Immature natural killer cell (primary cell): ENCODE measurements around the gene FRMD4B. TPM values are rescaled to one million over a fixed set of nuclear protein-coding genes. Genes with fewer than 3 reads are reported as not detected.

Experiments
- DNase-seq, 3 donors: peaks; one replicate each; pipeline ENCODE4 v3.0.0; 2022; ENCODE audit warnings: mixed read lengths in 1 of 3
- H3K27ac Mint-ChIP-seq, 6 donors: one replicate each; pipeline ENCODE4 v1.8.0; 2020; ENCODE audit warnings: mixed read lengths in 6 of 6, mild to moderate bottlenecking in 5 of 6, inconsistent platforms in 4 of 6, moderate library complexity in 3 of 6
- H3K27me3 Mint-ChIP-seq, 3 donors: one replicate each; pipeline ENCODE4 v1.8.0; 2020 to 2021; ENCODE audit warnings: low read depth in 3 of 3, mild to moderate bottlenecking in 3 of 3, mixed read lengths in 3 of 3, moderate library complexity in 3 of 3, inconsistent platforms in 1 of 3
- H3K36me3 Mint-ChIP-seq, 3 donors: one replicate each; pipeline ENCODE4 v1.8.0; 2020; ENCODE audit warnings: mixed read lengths in 3 of 3, inconsistent platforms in 2 of 3, mild to moderate bottlenecking in 2 of 3
- H3K4me1 Mint-ChIP-seq, 2 donors: one replicate each; pipeline ENCODE4 v1.8.0; 2020; ENCODE audit warnings: inconsistent platforms in 2 of 2, mild to moderate bottlenecking in 2 of 2, mixed read lengths in 2 of 2, moderate library complexity in 1 of 2
- H3K4me3 Mint-ChIP-seq, 5 donors: one replicate each; pipeline ENCODE4 v1.8.0; 2020; ENCODE audit warnings: mild to moderate bottlenecking in 5 of 5, mixed read lengths in 5 of 5, inconsistent platforms in 3 of 5, moderate library complexity in 3 of 5
- H3K9me3 Mint-ChIP-seq, 6 donors: one replicate each; pipeline ENCODE4 v1.8.0; 2020; ENCODE audit warnings: mild to moderate bottlenecking in 6 of 6, mixed read lengths in 6 of 6, inconsistent platforms in 4 of 6, moderate library complexity in 3 of 6
- polyA plus RNA-seq, 3 donors: library from polyadenylated mRNA; unstranded; fragments of 300-500 nt; fragmentation: Illumina TruSeq; gene quantifications; one replicate each; pipeline ENCODE4 v1.2.3, GENCODE V29; 2021

The FRMD4B gene
- polyA plus RNA-seq, 3 donors from 2014 or later, result 1.3 to 16.1 (median 5.4) TPM

DNA sequence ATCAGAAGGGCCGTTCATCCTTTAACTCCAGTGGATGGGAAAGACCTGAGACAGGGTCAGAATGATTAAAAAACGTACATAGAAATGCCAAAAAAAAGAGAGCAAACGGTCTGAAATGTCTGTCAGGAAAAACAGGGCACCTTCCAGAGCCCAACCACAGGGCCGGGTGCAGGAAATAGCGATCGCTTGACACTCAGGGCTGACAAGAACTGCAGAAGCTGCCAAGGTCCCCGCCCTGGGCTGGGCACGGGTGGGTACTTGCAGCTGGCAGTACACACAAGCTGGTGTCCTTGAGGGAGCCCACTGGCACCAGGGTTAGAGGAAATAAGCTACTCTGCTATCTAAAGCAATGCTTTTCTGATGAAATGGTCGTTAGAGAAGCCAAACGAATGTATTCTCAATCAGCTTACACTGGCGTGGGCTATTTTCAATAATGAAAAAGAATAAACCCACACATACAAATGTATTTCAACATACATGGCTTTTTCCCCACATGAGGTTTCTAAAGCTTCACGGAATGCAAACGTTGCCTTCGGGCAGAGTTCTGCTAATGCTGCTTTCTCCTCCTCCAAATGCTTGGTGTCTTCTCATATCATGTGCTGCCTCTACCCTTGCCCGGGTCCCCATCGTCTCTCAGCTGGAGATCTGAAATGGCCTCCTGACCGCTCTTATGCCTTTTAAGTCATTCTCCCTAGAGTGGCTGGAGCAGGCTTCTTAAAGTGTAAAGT, 15.6 kb downstream of the FRMD4B start:
- peak overlapping the region; percentile 55 to 88 (median 83) for H3K4me3 Mint-ChIP-seq
- H3K27ac Mint-ChIP-seq, result peak overlapping the region; percentile 73 to 94 (median 89)
- DNase-seq, result peak; percentile 40 to 56 (median 49)
- peaks cover 0 to 8% (median 4%) of the 10 kb centered on the region in 3 donors for H3K36me3 Mint-ChIP-seq
- peaks cover 0 to 4% (median 2%) of the 10 kb centered on the region in 3 donors for H3K27me3 Mint-ChIP-seq
- peaks cover 53 to 63% of the 10 kb centered on the region in 2 donors for H3K4me1 Mint-ChIP-seq
- H3K9me3 Mint-ChIP-seq, result no peaks in the 10 kb centered on the region

DNA sequence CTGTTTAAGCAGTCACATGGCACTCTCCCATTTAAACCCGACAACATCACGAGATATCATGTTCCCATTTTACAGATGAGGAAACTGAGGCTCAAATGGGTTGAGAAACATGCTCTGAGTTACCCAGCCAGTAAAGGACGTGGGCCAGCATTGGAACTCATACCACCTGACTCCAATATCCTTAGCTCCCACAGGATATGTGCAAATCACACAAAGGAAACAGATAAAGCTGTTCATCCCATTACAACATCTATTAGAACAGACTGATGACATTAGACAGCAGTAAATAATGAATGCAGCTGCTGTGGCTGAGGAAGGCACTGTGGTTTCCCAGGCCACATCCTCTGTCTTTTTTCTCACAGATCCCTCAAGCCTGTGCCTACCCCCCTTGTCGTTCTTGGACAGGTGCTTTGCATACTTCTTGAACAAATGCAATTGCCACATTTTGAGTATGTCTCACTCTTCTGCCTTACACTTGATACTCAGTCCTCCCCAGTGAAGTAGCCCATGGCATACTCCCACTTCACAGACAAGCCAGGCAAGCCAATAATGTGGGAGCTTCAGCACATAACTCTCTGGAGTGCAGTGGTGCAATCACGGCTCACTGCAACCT, 17.7 kb downstream of the FRMD4B start:
- Mint-ChIP-seq H3K4me3 (peak overlapping the region; percentile 76 to 85 (median 77)), H3K27me3 (peaks cover 0 to 4% (median 2%) of the 10 kb centered on the region in 3 donors), H3K36me3 (peaks cover 0 to 5% (median 4%) of the 10 kb centered on the region in 3 donors), H3K27ac (peak overlapping the region; percentile 50 to 90 (median 74)), H3K4me1 (peaks cover 60 to 79% of the 10 kb centered on the region in 2 donors), H3K9me3 (no peaks in the 10 kb centered on the region)
- peak; percentile 64 to 69 (median 68) for DNase-seq

DNA sequence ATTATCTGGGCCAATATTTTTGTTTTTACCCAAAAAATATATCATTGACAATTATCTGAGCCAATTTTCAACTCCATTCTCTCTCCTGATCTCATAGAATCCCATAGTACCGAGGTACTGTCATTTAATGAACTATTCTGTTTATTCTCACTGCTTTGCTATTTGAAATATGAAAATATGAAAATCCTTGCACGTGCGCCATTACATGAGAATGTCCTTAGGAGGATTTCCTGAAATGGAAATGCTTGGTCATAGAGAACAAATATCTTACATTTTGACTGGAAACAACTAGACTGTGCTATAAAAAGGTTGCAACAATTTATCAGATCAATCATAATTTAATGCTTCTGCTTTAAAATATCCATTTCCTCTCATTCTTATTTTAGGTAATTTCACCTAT, 18.3 kb downstream of the FRMD4B start:
- H3K9me3 Mint-ChIP-seq, result no peaks in the 10 kb centered on the region
- peaks cover 0 to 4% (median 1%) of the 10 kb centered on the region in 3 donors for H3K27me3 Mint-ChIP-seq
- peak overlapping the region; percentile 76 to 85 (median 77) for H3K4me3 Mint-ChIP-seq
- peak overlapping the region in 5 of 6 donors; percentile 55 to 90 (median 75) for H3K27ac Mint-ChIP-seq
- DNase-seq, result no peak
- peaks cover 60 to 73% of the 10 kb centered on the region in 2 donors for H3K4me1 Mint-ChIP-seq
- peaks cover 0 to 5% (median 4%) of the 10 kb centered on the region in 3 donors for H3K36me3 Mint-ChIP-seq

DNA sequence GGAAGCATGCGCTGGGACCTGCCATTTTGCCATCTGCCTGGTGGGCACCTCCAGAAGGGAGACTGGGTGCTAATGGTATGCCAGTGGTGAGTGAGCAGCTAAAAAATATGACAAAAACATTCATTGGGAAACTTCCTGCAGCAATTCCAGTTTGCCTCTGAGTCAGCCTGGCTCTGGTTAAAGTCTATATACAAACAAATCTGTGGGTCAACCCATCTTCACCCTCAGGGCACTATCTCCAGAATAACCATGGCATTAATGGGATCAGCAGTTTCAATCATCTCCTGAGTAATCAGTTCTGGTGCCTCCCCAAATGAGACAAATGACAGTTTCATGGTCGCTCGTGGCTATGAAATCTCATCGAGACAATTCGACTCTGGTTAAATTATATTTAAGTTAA, 21.5 kb downstream of the FRMD4B start:
- DNase-seq, result no peak
- peaks cover 35 to 44% of the 10 kb centered on the region in 2 donors for H3K4me1 Mint-ChIP-seq
- H3K9me3 Mint-ChIP-seq, result no peaks in the 10 kb centered on the region
- H3K27ac Mint-ChIP-seq, result no peak overlapping the region
- H3K36me3 Mint-ChIP-seq, result peaks cover 0 to 4% (median 0%) of the 10 kb centered on the region in 3 donors
- peaks cover 0 to 4% (median 1%) of the 10 kb centered on the region in 3 donors for H3K27me3 Mint-ChIP-seq
- H3K4me3 Mint-ChIP-seq, result no peak overlapping the region

DNA sequence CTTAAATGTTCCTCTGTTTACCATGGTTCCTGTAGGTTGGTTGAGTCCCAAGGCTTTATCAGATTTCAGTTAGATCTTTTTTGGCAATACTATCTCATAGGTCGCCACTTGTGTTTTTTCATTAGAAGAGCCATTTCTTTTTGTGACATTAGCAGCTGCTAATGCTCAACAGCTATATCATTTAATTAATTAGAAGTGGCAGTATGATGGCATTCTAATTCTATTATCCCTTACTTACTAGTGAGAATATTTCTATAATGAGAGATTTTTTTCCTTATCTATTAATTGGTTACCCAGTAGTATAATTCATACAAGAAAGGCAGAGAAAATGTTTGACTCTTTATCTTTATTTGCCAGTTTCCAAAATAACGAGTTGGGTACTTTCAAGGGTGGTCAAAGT, 25.2 kb downstream of the FRMD4B start:
- peaks cover 0 to 3% (median 0%) of the 10 kb centered on the region in 6 donors for H3K9me3 Mint-ChIP-seq
- H3K27ac Mint-ChIP-seq, result no peak overlapping the region

DNA sequence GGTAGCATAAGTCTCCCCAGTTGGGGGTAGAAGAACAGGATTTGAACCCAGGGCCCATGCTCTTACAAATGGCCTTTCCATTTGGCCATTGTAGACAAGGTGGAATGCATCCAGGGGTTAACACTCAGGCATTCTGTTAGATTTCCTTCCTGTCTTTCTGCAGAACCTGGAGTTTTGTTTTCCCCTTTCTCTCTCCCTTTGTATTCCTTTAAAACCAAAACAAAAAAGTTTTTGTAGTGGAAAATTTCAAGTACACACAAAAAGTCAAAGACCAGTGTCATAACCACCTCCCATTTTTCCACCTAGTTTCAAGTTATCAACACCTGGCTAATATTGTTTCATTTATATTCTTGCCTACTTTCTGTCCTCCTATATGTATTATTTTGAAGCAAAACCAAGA, 26.0 kb downstream of the FRMD4B start:
- H3K4me3 Mint-ChIP-seq, result no peak overlapping the region
- H3K4me1 Mint-ChIP-seq, result peaks cover 7 to 13% of the 10 kb centered on the region in 2 donors
- H3K9me3 Mint-ChIP-seq, result peaks cover 0 to 3% (median 0%) of the 10 kb centered on the region in 6 donors
- H3K36me3 Mint-ChIP-seq, result peaks cover 0 to 4% (median 0%) of the 10 kb centered on the region in 3 donors
- H3K27ac Mint-ChIP-seq, result no peak overlapping the region
- no peak for DNase-seq
- peaks cover 0 to 4% (median 1%) of the 10 kb centered on the region in 3 donors for H3K27me3 Mint-ChIP-seq

More for the DNA sequence above, 25.2 kb downstream of the FRMD4B start:
- DNase-seq, result no peak
- Mint-ChIP-seq H3K4me3 (no peak overlapping the region), H3K4me1 (peaks cover 10 to 18% of the 10 kb centered on the region in 2 donors), H3K36me3 (peaks cover 0 to 4% (median 0%) of the 10 kb centered on the region in 3 donors), H3K27me3 (peaks cover 0 to 4% (median 1%) of the 10 kb centered on the region in 3 donors)

DNA sequence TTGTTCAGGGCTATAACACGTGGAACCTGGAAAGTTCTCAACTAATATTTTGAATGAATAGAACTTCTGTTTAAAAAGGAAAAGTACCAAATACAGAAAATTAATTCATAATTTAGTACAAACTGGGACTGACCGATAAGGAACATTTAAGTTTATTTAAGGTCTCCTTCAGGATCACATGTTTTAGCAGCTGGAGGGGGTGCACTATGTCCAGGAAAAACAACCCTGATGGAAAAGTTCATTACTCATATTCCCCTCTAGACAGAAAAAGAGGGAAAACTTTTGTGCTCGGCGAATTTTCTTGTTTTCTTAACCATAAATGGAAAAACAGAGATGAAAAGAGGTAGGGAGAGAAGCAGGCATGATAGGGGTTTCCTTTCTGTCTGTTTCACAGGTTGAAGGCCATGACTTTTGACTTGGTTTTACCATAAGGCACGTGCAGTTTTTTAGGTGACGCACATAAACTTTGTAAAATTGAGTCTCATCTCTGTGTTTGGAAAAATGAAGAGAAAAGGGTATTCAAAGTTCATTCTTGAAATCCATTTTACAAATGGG, 26.5 kb downstream of the FRMD4B start:
- peaks cover 0 to 4% (median 0%) of the 10 kb centered on the region in 3 donors for H3K36me3 Mint-ChIP-seq
- peaks cover 7 to 8% of the 10 kb centered on the region in 2 donors for H3K4me1 Mint-ChIP-seq
- H3K27me3 Mint-ChIP-seq, result peaks cover 0 to 4% (median 1%) of the 10 kb centered on the region in 3 donors
- H3K27ac Mint-ChIP-seq, result no peak overlapping the region
- H3K9me3 Mint-ChIP-seq, result peaks cover 0 to 3% (median 0%) of the 10 kb centered on the region in 6 donors
- H3K4me3 Mint-ChIP-seq, result no peak overlapping the region
- no peak for DNase-seq

DNA sequence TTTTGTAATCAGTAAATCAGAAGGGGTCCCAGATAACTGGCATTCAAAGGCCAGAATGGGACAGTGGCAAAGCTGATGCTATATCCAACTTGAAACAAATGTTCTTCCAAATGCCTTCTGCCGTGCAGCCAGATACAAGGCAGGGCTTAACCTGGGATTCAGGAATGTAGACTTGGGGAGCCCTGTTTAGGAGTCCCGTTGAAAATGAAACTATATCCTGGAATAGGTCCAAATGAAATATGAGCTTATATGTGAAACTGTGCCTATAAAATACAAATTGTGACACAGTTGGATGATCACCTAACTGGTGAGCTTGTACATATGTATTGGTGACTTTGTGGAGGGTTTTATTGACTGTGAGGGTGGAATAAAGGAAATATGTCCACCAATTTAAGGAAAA, 28.7 kb downstream of the FRMD4B start:
- Mint-ChIP-seq H3K9me3 (peaks cover 0 to 3% (median 0%) of the 10 kb centered on the region in 6 donors), H3K36me3 (peaks cover 0 to 4% (median 0%) of the 10 kb centered on the region in 3 donors), H3K27ac (no peak overlapping the region), H3K27me3 (peaks cover 0 to 7% (median 4%) of the 10 kb centered on the region in 3 donors), H3K4me3 (no peak overlapping the region), H3K4me1 (peaks cover 15 to 19% of the 10 kb centered on the region in 2 donors)
- DNase-seq, result no peak

DNA sequence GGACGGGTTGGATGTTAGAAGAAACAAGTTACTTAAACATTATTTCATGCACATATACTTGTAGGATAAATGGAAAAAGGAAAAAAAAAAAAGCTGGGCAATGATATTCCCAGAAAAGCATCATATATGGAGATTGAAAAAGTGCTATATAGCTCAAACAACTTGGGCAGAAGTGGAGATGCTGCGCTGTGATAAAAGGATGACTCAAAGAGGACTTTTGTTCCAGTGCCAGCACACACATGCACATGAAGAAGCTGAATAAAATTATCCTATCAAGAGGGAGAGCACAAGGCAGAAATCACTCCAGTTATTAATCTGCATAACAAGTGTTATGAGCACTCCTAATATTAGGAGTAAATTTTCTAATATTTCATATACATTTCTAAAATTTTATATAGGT, 30.9 kb downstream of the FRMD4B start:
- no peak for DNase-seq
- peaks cover 0 to 3% (median 0%) of the 10 kb centered on the region in 6 donors for H3K9me3 Mint-ChIP-seq
- H3K27me3 Mint-ChIP-seq, result peaks cover 3 to 9% (median 7%) of the 10 kb centered on the region in 3 donors
- no peak overlapping the region for H3K27ac Mint-ChIP-seq
- H3K36me3 Mint-ChIP-seq, result peaks cover 0 to 4% (median 0%) of the 10 kb centered on the region in 3 donors
- H3K4me3 Mint-ChIP-seq, result no peak overlapping the region
- H3K4me1 Mint-ChIP-seq, result peaks cover 12 to 24% of the 10 kb centered on the region in 2 donors

DNA sequence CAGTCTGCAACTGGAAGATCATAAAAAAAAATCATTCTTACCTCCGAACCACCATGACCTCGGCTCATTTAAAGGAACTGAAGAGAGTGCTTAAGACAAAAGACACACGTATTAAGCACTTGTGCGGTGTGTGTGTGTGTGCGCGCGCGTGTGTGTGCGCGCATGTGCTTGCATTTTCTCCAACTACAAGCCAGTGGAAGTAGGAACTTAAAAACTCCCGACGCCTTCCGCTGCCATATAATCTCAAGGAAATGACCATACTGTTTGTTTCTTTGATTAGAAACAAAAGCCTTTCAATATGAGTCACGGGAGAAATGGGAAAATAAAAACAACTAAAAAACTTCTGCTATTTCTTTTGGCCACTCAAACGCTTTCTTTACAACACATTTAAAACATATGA, 32.4 kb downstream of the FRMD4B start:
- peaks cover 3 to 9% (median 5%) of the 10 kb centered on the region in 3 donors for H3K27me3 Mint-ChIP-seq
- peaks cover 12 to 24% of the 10 kb centered on the region in 2 donors for H3K4me1 Mint-ChIP-seq
- no peak for DNase-seq
- peak overlapping the region in 2 of 6 donors; percentile 14 to 21 for H3K27ac Mint-ChIP-seq
- peak overlapping the region; percentile 72 to 83 (median 80) for H3K4me3 Mint-ChIP-seq
- H3K9me3 Mint-ChIP-seq, result no peaks in the 10 kb centered on the region
- peaks cover 0 to 4% (median 0%) of the 10 kb centered on the region in 3 donors for H3K36me3 Mint-ChIP-seq

DNA sequence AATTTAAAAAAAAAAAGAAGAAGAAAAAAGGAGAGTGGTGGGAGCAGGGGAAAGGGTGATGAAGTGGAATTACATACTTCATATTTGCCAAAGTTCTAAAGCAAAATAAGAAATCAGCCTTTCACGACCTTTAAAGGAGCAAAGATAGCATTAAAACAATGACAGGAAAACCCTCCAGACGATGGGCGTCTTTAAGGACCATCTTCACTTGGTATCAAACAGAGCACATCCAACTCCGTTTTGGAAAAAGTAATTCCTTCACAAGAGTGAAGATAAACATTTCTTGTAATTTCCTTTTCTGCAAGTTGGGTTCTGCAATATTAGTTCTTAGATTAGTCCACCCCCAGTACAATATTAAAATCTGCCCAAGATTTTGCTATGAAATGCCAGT, 32.8 kb downstream of the FRMD4B start:
- Mint-ChIP-seq H3K27me3 (peaks cover 3 to 9% (median 5%) of the 10 kb centered on the region in 3 donors), H3K36me3 (peaks cover 0 to 4% (median 0%) of the 10 kb centered on the region in 3 donors), H3K4me3 (peak overlapping the region; percentile 72 to 83 (median 80)), H3K9me3 (no peaks in the 10 kb centered on the region), H3K27ac (peak overlapping the region in 2 of 6 donors; percentile 14 to 21), H3K4me1 (peaks cover 12 to 24% of the 10 kb centered on the region in 2 donors)
- DNase-seq, result no peak

DNA sequence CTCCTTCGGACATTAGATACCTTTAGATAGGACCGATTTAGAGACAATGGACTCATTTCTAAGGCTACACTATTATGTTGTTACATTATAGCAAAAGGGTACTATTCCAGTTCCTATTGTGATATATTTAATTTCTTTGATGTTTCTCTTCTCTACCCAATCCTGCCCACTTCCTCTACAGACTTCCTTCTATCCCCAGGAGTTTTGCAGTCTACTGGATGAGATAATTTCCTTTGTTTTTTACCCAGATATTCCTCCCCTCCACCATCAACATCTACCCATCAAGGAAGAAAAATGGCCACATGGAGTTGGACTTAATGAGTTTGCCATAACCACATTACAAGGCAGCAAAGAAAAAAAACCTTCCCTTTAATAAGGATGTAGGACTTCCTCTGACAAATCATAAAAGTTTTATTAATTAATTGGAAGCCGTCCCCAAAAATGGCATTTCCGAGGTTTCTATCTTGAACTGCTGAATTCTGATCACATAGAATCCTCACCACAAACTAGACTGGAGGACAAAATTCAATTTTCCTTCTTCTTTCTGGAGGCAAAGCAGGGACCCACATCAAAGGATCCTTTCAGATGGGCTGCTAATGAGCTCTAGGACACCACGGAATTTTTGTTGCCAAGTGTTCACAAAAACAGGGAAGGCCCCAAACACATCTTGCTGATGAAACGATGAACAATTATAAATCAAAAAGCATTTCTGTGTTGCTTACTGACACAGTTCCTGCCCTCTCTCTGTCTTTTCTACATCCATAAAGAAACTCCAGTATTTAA, 33.4 kb downstream of the FRMD4B start:
- Mint-ChIP-seq H3K36me3 (peaks cover 0 to 4% (median 2%) of the 10 kb centered on the region in 3 donors), H3K4me1 (peaks cover 12 to 24% of the 10 kb centered on the region in 2 donors), H3K27ac (no peak overlapping the region), H3K4me3 (peak overlapping the region in 3 of 5 donors; percentile 72 to 83 (median 83)), H3K27me3 (peaks cover 3 to 9% (median 5%) of the 10 kb centered on the region in 3 donors), H3K9me3 (no peaks in the 10 kb centered on the region)
- no peak for DNase-seq

DNA sequence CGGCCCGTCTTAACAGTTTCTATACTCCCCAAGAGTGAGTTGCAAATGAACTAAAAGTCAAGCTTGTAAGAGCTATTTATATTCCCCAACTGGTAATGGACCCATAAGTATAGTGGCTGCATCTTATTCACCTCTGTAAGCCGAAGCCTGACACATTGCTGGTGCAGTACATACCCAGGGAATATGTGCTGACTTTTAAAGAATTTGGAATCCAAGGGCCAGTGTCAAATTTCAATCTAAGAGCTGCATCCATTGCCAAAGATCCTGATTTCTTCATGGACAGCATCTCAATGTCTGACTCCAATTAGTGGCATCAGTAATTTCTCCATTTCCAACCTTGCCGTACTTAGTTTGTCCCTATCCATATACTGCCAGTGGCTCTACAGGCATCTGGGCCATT, 42.0 kb downstream of the FRMD4B start:
- H3K36me3 Mint-ChIP-seq, result peaks cover 0 to 6% (median 5%) of the 10 kb centered on the region in 3 donors
- H3K27me3 Mint-ChIP-seq, result peaks cover 0 to 3% (median 0%) of the 10 kb centered on the region in 3 donors
- H3K4me1 Mint-ChIP-seq, result peaks cover 2 to 10% of the 10 kb centered on the region in 2 donors
- DNase-seq, result no peak
- H3K4me3 Mint-ChIP-seq, result no peak overlapping the region
- H3K9me3 Mint-ChIP-seq, result peaks cover 0 to 4% (median 0%) of the 10 kb centered on the region in 6 donors
- H3K27ac Mint-ChIP-seq, result no peak overlapping the region
